Body of pancreas (tissue), 4 donors: ENCODE data around the gene RNF152.

Experiments
- POLR2A ChIP-seq, 3 donors: fragments of 450-650 bp; IDR thresholded peaks; one replicate each; pipeline ENCODE4 v1.6.1; 2016; ENCODE audit warnings: antibody characterized with exemption in 3 of 3, mild to moderate bottlenecking in 2 of 3
- TF ChIP-seq, protein P1 (sequence below), 7 experiments: fragments of 450-650 bp in 4 of 7; fragments of 200-600 bp in 3 of 7; sonication (generic) in 3 of 7; IDR thresholded peaks; one replicate each; pipeline ENCODE4 v1.5.1; 2016 to 2019; ENCODE audit warnings: antibody characterized with exemption in 7 of 7

DNA sequence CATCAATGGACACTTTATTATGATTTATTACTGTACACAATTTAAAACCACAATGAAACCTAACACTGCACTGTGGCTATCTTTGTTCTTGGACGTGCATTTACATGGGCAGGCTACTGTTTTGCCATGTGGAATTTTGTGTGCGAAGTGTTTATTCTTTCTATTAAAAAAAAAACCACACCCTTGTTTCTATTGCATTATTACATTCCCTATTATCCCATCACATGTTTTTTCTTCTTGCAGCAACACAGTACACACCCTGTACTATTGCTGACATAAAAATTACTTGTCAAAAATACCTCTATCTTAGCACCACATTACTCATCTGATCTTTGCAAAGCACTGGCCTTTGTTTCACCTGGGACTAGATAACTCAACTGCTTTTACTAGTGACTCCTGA, 1.5 kb downstream of the RNF152 start:
- TF ChIP-seq, protein P1, sequence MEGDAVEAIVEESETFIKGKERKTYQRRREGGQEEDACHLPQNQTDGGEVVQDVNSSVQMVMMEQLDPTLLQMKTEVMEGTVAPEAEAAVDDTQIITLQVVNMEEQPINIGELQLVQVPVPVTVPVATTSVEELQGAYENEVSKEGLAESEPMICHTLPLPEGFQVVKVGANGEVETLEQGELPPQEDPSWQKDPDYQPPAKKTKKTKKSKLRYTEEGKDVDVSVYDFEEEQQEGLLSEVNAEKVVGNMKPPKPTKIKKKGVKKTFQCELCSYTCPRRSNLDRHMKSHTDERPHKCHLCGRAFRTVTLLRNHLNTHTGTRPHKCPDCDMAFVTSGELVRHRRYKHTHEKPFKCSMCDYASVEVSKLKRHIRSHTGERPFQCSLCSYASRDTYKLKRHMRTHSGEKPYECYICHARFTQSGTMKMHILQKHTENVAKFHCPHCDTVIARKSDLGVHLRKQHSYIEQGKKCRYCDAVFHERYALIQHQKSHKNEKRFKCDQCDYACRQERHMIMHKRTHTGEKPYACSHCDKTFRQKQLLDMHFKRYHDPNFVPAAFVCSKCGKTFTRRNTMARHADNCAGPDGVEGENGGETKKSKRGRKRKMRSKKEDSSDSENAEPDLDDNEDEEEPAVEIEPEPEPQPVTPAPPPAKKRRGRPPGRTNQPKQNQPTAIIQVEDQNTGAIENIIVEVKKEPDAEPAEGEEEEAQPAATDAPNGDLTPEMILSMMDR (IDR thresholded peaks at IDR 0.05), result no peak
- no peak for TF ChIP-seq POLR2A (IDR thresholded peaks at IDR 0.05)
